RWPE1 (cell line): ENCODE measurements around the gene CNR1.
A peak's percentile ranks its signal among the peaks of the same experiment; 100 is the strongest.

ENCODE experiments used
- CTCF ChIA-PET: fragments of 350-600 bp; sonication (Branson Sonifier 250); formaldehyde crosslinking; extraction: SDS; loops from one replicate; lab custom pipeline; 2021; lab: Yijun Ruan, JAX
- POLR2A ChIA-PET: fragments of 400-600 bp; formaldehyde crosslinking; extraction: SDS; loops from one replicate; lab custom pipeline; 2020; ENCODE audit warnings: antibody characterized with exemption; ENCODE audit not compliant: low non-redundant PET; lab: Yijun Ruan, JAX
- DNase-seq: peaks from one replicate; pipeline ENCODE4 v3.0.0; 2012; ENCODE audit warnings: low spot score
- H3K27ac ChIP-seq: fragments of 450-650 bp; 2 replicates; pipeline ENCODE4 v1.5.1; 2017
- CTCF ChIP-seq: fragments of 450-650 bp; conservative IDR thresholded peaks from 2 replicates; pipeline ENCODE4 v1.5.1; 2017; ENCODE audit warnings: low read depth, mild to moderate bottlenecking

The CNR1 gene

DNA sequence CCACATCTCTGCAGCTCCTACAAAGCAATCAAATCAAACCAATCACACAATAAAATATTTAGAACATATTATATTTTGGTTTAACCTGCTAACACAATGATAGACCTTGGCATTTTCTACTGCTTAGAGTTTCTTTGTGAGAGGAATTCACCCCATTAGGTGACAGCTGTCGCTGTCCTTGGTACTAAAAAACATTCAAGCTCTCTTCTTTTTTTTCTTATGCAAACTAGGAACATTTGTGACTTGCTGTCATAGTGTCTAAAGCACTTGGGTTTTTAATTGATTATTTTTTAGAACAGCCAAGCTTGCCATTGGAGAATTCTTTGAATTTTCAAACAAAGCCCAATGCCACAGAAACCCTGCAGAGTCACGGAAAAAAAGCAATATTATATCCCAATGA is 46.4 kb downstream of the CNR1 start:
- ChIA-PET POLR2A (no interaction called here), CTCF (no interaction called here)
- peak; percentile 8 for DNase-seq
- no peak overlapping the region for H3K27ac ChIP-seq
- no peak for TF ChIP-seq CTCF

DNA sequence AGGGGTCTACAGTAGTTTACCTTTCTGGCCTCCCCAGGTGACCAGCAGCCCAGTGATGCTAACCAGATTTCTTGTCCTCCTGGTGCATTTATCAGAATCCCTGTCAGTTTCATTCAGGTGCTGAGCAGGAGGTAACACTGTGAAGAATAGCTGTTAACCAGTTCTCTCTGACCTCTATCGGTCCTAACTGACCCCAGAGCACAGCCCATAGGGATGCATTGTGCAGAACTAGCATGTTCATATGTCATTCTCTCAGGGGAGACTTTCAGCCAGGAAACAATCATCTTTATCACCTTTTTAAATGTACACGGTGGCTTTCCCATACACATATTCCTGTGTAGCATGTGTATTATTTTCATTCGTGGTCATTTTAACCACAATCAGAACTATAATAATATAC is 49.9 kb downstream of the CNR1 start:
- no peak overlapping the region for H3K27ac ChIP-seq
- TF ChIP-seq CTCF: no peak
- ChIA-PET CTCF (no interaction called here), POLR2A (no interaction called here)
- no peak for DNase-seq

DNA sequence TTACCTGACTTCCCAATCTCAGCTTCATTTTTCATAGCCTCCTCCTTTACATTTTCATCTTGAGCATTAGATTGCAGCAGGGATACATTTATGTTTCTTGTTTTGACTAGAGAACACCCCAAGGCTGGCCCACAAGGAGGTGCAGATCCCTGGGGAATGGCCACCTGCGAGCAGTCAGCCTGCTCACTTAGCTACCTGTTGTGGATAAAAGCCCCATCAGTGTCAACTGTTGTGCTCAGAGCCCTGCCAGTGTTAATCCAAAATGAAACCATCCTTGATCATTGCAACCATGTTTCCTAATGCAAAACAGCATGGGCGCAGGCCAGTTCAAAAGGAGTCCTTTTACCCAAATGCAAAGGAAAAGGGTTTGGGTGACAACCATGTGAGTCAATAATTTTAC is 50.8 kb downstream of the CNR1 start:
- ChIA-PET POLR2A (no interaction called here), CTCF (no interaction called here)
- DNase-seq: no peak
- H3K27ac ChIP-seq: no peak overlapping the region
- TF ChIP-seq CTCF: no peak

DNA sequence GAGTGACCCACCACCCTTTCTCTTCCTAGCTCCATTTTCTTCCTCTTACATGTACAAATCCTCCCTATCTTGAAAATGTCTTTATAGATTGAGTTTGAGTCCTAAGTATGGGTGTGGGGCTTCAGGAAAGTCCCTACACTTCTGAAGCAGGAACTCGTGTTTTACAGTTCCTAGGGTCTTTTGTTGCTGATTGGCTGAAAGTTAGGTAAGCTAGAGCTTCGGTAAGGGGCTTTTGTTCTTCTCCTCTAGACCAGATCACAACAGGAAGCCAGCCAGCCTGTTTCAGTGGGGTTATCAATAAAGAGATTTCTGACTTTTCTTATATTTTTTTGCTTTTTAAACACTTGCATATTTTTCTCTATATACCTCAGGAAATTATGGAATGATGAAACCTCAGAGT is 51.3 kb downstream of the CNR1 start:
- CTCF ChIA-PET: no interaction called here
- DNase-seq: no peak
- no peak for TF ChIP-seq CTCF
- POLR2A ChIA-PET: no interaction called here
- H3K27ac ChIP-seq: no peak overlapping the region

GRCh38 chr6:88111991-88112390 is 54.2 kb downstream of the CNR1 start:
- no peak overlapping the region for H3K27ac ChIP-seq
- POLR2A ChIA-PET: no interaction called here
- no peak for TF ChIP-seq CTCF
- CTCF ChIA-PET: no interaction called here
- DNase-seq: no peak

- ChIA-PET CTCF (interaction anchor here (0.6 kb wide), 1 partner anchor 364 kb away, joined by 4 read pairs; no protein-coding TSS in a partner anchor), POLR2A (no interaction called here)
- TF ChIP-seq CTCF: no peak
- no peak overlapping the region for H3K27ac ChIP-seq
- DNase-seq: no peak
Measured at GRCh38 chr6:88107241-88107640, 58.9 kb downstream of the CNR1 start.

DNA sequence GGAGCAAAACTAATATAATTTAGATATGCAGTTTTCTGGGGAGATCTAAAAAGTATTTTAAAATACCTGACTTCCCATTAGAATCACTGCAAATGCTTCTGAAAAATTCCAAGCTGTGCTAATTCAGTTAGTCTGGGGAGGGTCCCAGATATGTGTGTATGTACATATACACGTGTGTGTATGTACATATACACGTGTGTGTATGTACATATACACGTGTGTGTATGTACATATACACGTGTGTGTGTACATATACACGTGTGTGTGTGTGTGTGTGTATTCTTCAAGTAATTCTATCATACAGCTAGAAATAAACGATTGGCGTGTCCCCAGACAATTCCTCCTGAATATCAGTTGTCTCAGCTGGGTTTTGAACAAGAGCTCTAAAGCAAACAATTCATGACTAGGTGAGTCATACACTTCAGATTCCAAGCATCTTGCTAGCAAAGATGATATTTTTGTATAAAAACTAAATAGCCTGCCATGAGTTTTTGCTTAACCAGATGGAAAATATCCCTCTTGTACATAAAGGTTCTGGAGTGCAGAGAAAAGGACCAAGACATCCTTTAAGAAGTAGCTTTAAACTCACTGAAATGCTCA is 60.3 kb downstream of the CNR1 start:
- TF ChIP-seq CTCF: no peak
- ChIA-PET POLR2A (no interaction called here), CTCF (no interaction called here)
- DNase-seq: no peak
- H3K27ac ChIP-seq: no peak overlapping the region
